Tibial nerve (tissue), 4 donors: ENCODE data around the gene ZPR1. TPM values are rescaled to one million over a fixed set of nuclear protein-coding genes. Genes with fewer than 3 reads are reported as not detected.
"Not testable (repeated sequence)": the region's sequence is repeated elsewhere in the genome, so short reads cannot be mapped to it uniquely, and the experiment has no call there.

Experiments used
- DNase-seq, 2 donors: peaks; one replicate each; pipeline ENCODE4 v3.0.0-alpha.2; 2019; ENCODE audit warnings: low spot score in 2 of 2
- H3K27ac ChIP-seq, 4 donors: fragments of 200-600 bp; sonication (generic) in 3 of 4; one replicate each; pipeline ENCODE4 v1.5.1; 2017 to 2019; ENCODE audit warnings: mild to moderate bottlenecking in 1 of 4
- H3K27me3 ChIP-seq, 2 donors: fragments of 200-600 bp; sonication (generic) in 1 of 2; one replicate each; pipeline versions ENCODE4 v1.5.1 to v1.6.0; 2017 to 2019
- H3K36me3 ChIP-seq, 3 donors: fragments of 200-600 bp; sonication (generic); one replicate each; pipeline ENCODE4 v1.5.1; 2018 to 2019
- H3K4me1 ChIP-seq, 4 donors: fragments of 200-600 bp; sonication (generic) in 3 of 4; one replicate each; pipeline ENCODE4 v1.5.1; 2017 to 2019
- H3K4me3 ChIP-seq, 4 donors: fragments of 200-600 bp; sonication (generic) in 3 of 4; one replicate each; pipeline ENCODE4 v1.5.1; 2017 to 2019; ENCODE audit warnings: mild to moderate bottlenecking in 1 of 4, moderate library complexity in 1 of 4
- H3K9me3 ChIP-seq, 4 donors: fragments of 200-600 bp; sonication (generic) in 3 of 4; one replicate each; pipeline ENCODE4 v1.5.1; 2017 to 2019
- CTCF ChIP-seq, 5 experiments: fragments of 200-600 bp in 3 of 5; fragments of 450-650 bp in 2 of 5; sonication (generic) in 3 of 5; IDR thresholded peaks; one replicate each; pipeline ENCODE4 v1.5.1; 2016 to 2019; ENCODE audit warnings: antibody characterized with exemption in 5 of 5, mild to moderate bottlenecking in 3 of 5, moderate library complexity in 2 of 5
- EP300 ChIP-seq, 2 donors: sonication (generic); formaldehyde crosslinking; IDR thresholded peaks; one replicate each; pipeline ENCODE4 v1.6.1; 2017; ENCODE audit warnings: antibody characterized with exemption in 2 of 2, mild to moderate bottlenecking in 1 of 2
- POLR2A ChIP-seq, 2 donors: fragments of 450-650 bp; IDR thresholded peaks; one replicate each; pipeline ENCODE4 v1.6.1; 2017; ENCODE audit warnings: antibody characterized with exemption in 2 of 2, mild to moderate bottlenecking in 2 of 2, moderate library complexity in 2 of 2
- WGBS, 2 donors: methylation state at CpG; one replicate each; pipeline ENCODE4 v1.1.5; 2018; 5-methylcytosine and 5-hydroxymethylcytosine counted together
- total RNA-seq, 4 donors: library from RNA; depleted of rRNA; stranded (reverse); fragments of >200 nt; gene quantifications; one replicate each; pipeline ENCODE4 v1.1.0, GENCODE V29; 2016

The ZPR1 gene
- total RNA-seq, 4 donors from 2014 or later = 11.4 to 28.5 (median 23.8) TPM

GRCh38 chr11:116812109-116812508 is 24.3 kb upstream of the ZPR1 start:
- 97 to 98% methylated on average over 4 of the region's 4 CpGs for WGBS, 2 donors
- Histone ChIP-seq H3K9me3 (no peaks in the 10 kb centered on the region), H3K4me3 (no peak overlapping the region), H3K36me3 (no peaks in the 10 kb centered on the region), H3K4me1 (no peaks in the 10 kb centered on the region), H3K27me3 (no peaks in the 10 kb centered on the region), H3K27ac (no peak overlapping the region)
- DNase-seq = no peak
- TF ChIP-seq POLR2A (IDR thresholded peaks at IDR 0.05) (no peak), CTCF (IDR thresholded peaks at IDR 0.05) (no peak), EP300 (IDR thresholded peaks at IDR 0.05) (no peak)

GRCh38 chr11:116811194-116811593 is 23.4 kb upstream of the ZPR1 start:
- 77 to 78% methylated on average over 3 of the region's 3 CpGs for WGBS, 2 donors
- no peak for TF ChIP-seq POLR2A (IDR thresholded peaks at IDR 0.05)
- TF ChIP-seq CTCF (IDR thresholded peaks at IDR 0.05) = no peak
- no peak for TF ChIP-seq EP300 (IDR thresholded peaks at IDR 0.05)
- Histone ChIP-seq H3K27ac (no peak overlapping the region), H3K4me1 (no peaks in the 10 kb centered on the region), H3K4me3 (no peak overlapping the region), H3K9me3 (no peaks in the 10 kb centered on the region), H3K27me3 (no peaks in the 10 kb centered on the region), H3K36me3 (no peaks in the 10 kb centered on the region)
- DNase-seq = no peak

DNA sequence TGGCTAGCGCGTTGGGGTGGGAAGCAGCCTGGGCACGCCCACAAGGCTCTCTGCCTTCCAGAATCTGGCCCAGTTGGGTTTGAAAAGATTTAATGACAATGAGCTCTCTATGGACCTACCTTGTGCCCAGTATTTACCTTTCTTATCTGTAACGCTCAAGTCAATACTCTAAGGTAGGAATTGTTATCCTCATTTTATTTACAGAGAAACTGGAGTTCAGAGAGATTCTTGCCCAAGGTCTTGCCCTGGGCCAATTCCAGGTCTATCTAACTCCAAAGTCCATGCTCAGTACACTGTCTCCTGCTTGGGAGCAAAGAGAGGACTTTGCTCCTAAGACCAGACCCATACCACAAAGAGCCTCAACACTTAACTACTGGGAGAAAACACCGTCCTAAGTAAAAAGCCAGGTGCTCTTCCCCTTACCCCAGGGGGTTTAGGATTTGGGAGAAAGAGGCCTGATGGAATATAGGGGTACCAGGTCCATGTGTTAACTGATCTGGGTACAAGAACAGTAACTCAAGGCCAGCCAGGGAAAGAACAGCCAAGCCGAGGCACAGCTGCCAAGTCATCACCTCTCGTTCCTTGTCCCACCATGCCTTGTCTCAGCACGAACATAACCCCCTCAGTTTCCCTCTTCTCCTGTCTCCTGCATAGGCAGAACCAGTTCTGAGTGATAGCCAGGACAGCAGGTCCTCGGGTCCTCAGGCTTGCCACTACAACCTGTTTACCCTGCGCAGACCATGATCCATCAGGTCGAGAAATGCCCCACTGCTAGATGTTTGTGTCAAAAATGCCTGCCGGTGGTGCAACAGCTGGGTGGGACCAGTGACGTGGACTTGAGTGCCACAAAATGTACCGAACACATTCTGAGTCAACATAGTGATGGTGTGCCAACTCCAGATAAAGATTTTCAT is 20.7 kb upstream of the ZPR1 start:
- no peak for DNase-seq
- Histone ChIP-seq H3K27ac (no peak overlapping the region), H3K4me1 (no peaks in the 10 kb centered on the region), H3K36me3 (no peaks in the 10 kb centered on the region), H3K4me3 (no peak overlapping the region), H3K27me3 (no peaks in the 10 kb centered on the region), H3K9me3 (no peaks in the 10 kb centered on the region)
- WGBS, 2 donors = 79 to 82% methylated on average over 14 of the region's 14 CpGs
- TF ChIP-seq POLR2A (IDR thresholded peaks at IDR 0.05) = no peak
- TF ChIP-seq EP300 (IDR thresholded peaks at IDR 0.05) = no peak
- TF ChIP-seq CTCF (IDR thresholded peaks at IDR 0.05) = no peak

DNA sequence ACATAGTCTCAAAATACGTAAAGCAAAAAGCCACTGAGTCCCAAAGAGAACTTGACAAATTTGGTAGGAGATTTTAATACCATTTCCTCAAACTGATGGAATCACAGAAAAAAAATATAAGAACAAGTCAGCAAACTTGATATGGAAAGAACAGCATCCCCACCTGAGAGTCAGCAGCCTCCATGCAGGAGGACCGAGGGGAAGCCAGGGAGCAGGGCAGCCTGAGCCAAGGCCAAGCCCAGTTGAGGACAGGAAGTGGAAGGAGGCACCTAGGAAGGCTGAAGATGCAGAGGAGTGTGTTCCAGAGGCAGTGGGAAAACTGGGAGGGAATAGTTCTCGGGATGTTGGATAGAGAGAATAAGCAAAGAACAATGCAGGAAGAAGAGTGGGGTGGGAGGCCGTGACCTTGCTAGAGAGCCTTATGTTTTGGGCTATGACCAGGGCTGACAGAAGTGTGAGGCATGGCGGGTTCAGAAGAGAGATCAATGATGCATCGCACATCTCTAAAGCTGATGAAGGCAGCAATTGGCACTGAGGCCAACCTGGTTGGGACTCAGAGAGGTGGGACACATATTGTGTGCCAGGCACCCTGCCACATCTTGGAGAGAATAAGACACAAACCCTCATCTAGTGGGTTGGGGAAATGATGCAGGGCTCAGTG is 19.9 kb upstream of the ZPR1 start:
- TF ChIP-seq EP300 (IDR thresholded peaks at IDR 0.05) (no peak), POLR2A (IDR thresholded peaks at IDR 0.05) (no peak), CTCF (IDR thresholded peaks at IDR 0.05) (no peak)
- DNase-seq = no peak
- Histone ChIP-seq H3K27ac (no peak overlapping the region), H3K36me3 (no peaks in the 10 kb centered on the region), H3K4me1 (no peaks in the 10 kb centered on the region), H3K27me3 (no peaks in the 10 kb centered on the region), H3K9me3 (no peaks in the 10 kb centered on the region), H3K4me3 (no peak overlapping the region)
- 85 to 91% methylated on average over 6 of the region's 6 CpGs for whole genome bisulfite sequencing, 2 donors

DNA sequence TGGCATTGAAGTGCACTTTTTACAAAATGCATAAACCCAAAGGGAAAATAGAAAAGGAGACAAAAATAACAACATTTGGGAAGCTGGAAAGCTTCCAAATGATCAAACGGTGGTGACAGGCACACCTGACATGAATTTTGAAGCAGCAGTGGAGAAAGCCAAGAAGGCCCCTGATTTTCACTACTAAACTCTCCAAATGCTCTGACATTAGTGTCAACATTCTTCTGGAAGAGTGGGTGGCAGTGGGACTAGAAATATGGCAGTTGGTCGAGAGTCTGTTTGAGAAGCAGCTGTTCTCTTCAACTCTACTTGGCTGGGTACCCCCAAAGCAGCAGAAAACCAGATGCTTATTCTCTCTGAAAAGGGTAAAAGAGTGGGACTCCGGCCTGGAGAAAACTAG is 16.2 kb upstream of the ZPR1 start:
- H3K4me1 ChIP-seq = no peaks in the 10 kb centered on the region
- TF ChIP-seq EP300 (IDR thresholded peaks at IDR 0.05) (no peak), CTCF (IDR thresholded peaks at IDR 0.05) (no peak), POLR2A (IDR thresholded peaks at IDR 0.05) (no peak)
- H3K4me3 ChIP-seq = no peak overlapping the region
- H3K27me3 ChIP-seq = no peaks in the 10 kb centered on the region
- no peak for DNase-seq
- H3K36me3 ChIP-seq = no peaks in the 10 kb centered on the region
- H3K9me3 ChIP-seq = no peaks in the 10 kb centered on the region
- no peak overlapping the region for H3K27ac ChIP-seq
- WGBS, 2 donors = 52 to 61% methylated on average over 3 of the region's 3 CpGs

- H3K9me3 ChIP-seq, H3K27me3 ChIP-seq, H3K27ac ChIP-seq, H3K36me3 ChIP-seq, H3K4me3 ChIP-seq, DNase-seq, H3K4me1 ChIP-seq: not testable (repeated sequence)
These were observed 13.8 kb upstream of the ZPR1 start for GRCh38 chr11:116801662-116802061.
